NAMALWA (cell line): ENCODE data around the gene SMTNL1.

ENCODE experiments used
- DNase-seq: peaks from one replicate; pipeline ENCODE4 v3.0.0-alpha.2; 2015; ENCODE audit warnings: low spot score

The SMTNL1 gene

GRCh38 chr11:57596266-57596885 is 59.0 kb downstream of the SMTNL1 start:
- no peak for DNase-seq

GRCh38 chr11:57597461-57597915 is 60.1 kb downstream of the SMTNL1 start, which contains the start of gene SERPING1:
TSS of gene SERPING1 (plus strand) at chr11:57597685. CDS start at chr11:57598271, 586 bp downstream.
- no peak for DNase-seq

- no peak for DNase-seq
These were observed 60.8 kb downstream of the SMTNL1 start for GRCh38 chr11:57597916-57598830.

DNA sequence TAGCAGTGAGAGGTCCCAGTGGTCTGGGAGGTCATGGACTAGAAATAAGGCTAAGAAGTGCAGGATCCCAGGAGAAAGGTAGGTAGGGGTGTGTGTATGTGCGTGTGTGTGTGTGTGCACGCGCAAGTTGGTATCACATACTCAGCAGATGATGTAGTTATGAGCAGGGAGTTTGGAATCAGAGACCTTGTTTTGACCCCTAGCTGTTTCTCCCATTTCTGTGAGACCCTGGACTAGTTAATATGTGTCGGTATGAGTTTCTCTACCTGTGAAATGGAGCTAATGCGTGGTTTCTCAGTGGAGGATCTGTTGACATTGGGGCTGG is 61.4 kb downstream of the SMTNL1 start:
- DNase-seq, result no peak

GRCh38 chr11:57599381-57599780 is 62.0 kb downstream of the SMTNL1 start:
- no peak for DNase-seq
